ENCODE results near the gene ABHD6. TPM values are rescaled to one million over a fixed set of nuclear protein-coding genes. Genes with fewer than 3 reads are reported as not detected.
A peak's percentile ranks its signal among the peaks of the same experiment; 100 is the strongest.
"Not testable (repeated sequence)": the region's sequence is repeated elsewhere in the genome, so short reads cannot be mapped to it uniquely, and the experiment has no call there.

The ABHD6 gene
- 1 to 10 TPM; 3.5 to 5.5 TPM for total RNA-seq

GRCh38 chr3:58237238-58237940, at the start of gene ABHD6:
ABHD6 (plus strand) TSS chr3:58237792; CDS start chr3:58256587, 18,795 bp downstream.
- H3K27ac Mint-ChIP-seq, result peak within 1 kb of the TSS; percentile 69 to 77
- H3K9me3 Mint-ChIP-seq, result no peaks in the 10 kb centered on the region
- H3K36me3 Mint-ChIP-seq, result no peaks in the 10 kb centered on the region
- peak; percentile 81 to 91 for DNase-seq (ENCODE audit: low spot score in 2 of 2)
- ATAC-seq, result peak; percentile 84 to 89

- DNase-seq (ENCODE audit: low spot score in 2 of 2) (no peak), ATAC-seq (peak; percentile 38 to 50)
- no peak overlapping the region for H3K27ac Mint-ChIP-seq
Observed at GRCh38 chr3:58188173-58188564, 49.4 kb upstream of the ABHD6 start.

GRCh38 chr3:58188921-58189451, 48.6 kb upstream of the ABHD6 start:
- Mint-ChIP-seq H3K27ac (no peak overlapping the region), H3K9me3 (no peaks in the 10 kb centered on the region), H3K36me3 (no peaks in the 10 kb centered on the region)
- no peak for DNase-seq (ENCODE audit: low spot score in 2 of 2)
- no peak for ATAC-seq

More at GRCh38 chr3:58188173-58188564, 49.4 kb upstream of the ABHD6 start:
- H3K36me3 Mint-ChIP-seq, result no peaks in the 10 kb centered on the region
- H3K9me3 Mint-ChIP-seq, result no peaks in the 10 kb centered on the region

- H3K27ac Mint-ChIP-seq, result no peak overlapping the region
- no peaks in the 10 kb centered on the region for H3K9me3 Mint-ChIP-seq
- no peak for ATAC-seq
- DNase-seq (ENCODE audit: low spot score in 2 of 2), result no peak
- no peaks in the 10 kb centered on the region for H3K36me3 Mint-ChIP-seq
Observed at GRCh38 chr3:58189691-58190090, 47.9 kb upstream of the ABHD6 start.

- H3K9me3 Mint-ChIP-seq, result no peaks in the 10 kb centered on the region
- H3K27ac Mint-ChIP-seq, result no peak overlapping the region
- DNase-seq (ENCODE audit: low spot score in 2 of 2) (no peak), ATAC-seq (no peak)
- no peaks in the 10 kb centered on the region for H3K36me3 Mint-ChIP-seq
Observed at GRCh38 chr3:58190291-58190690, 47.3 kb upstream of the ABHD6 start.

- ATAC-seq, result no peak
- no peaks in the 10 kb centered on the region for H3K36me3 Mint-ChIP-seq
- H3K9me3 Mint-ChIP-seq, result no peaks in the 10 kb centered on the region
- DNase-seq (ENCODE audit: low spot score in 2 of 2), result no peak
- H3K27ac Mint-ChIP-seq, result no peak overlapping the region
Observed at GRCh38 chr3:58190882-58191281, 46.7 kb upstream of the ABHD6 start.

GRCh38 chr3:58191361-58191991, 46.1 kb upstream of the ABHD6 start:
- H3K27ac Mint-ChIP-seq, result no peak overlapping the region
- H3K9me3 Mint-ChIP-seq, result no peaks in the 10 kb centered on the region
- DNase-seq (ENCODE audit: low spot score in 2 of 2), result no peak
- ATAC-seq, result no peak
- no peaks in the 10 kb centered on the region for H3K36me3 Mint-ChIP-seq

GRCh38 chr3:58192069-58192468, 45.5 kb upstream of the ABHD6 start:
- H3K27ac Mint-ChIP-seq, result peak overlapping the region in 1 of 2 donors; percentile 33
- H3K9me3 Mint-ChIP-seq, result no peaks in the 10 kb centered on the region
- DNase-seq (ENCODE audit: low spot score in 2 of 2) (no peak), ATAC-seq (no peak)
- H3K36me3 Mint-ChIP-seq, result no peaks in the 10 kb centered on the region

GRCh38 chr3:58193682-58194407, 43.7 kb upstream of the ABHD6 start:
- Mint-ChIP-seq H3K9me3 (no peaks in the 10 kb centered on the region), H3K36me3 (no peaks in the 10 kb centered on the region), H3K27ac (no peak overlapping the region)

GRCh38 chr3:58197588-58197987, 40.0 kb upstream of the ABHD6 start:
- ATAC-seq (no peak), DNase-seq (ENCODE audit: low spot score in 2 of 2) (no peak)
- Mint-ChIP-seq H3K27ac (no peak overlapping the region), H3K9me3 (peaks cover 0 to 6% of the 10 kb centered on the region in 2 donors), H3K36me3 (peaks cover 6 to 9% of the 10 kb centered on the region in 2 donors)

More at GRCh38 chr3:58193682-58194407, 43.7 kb upstream of the ABHD6 start:
- ATAC-seq (peak in 1 of 2 donors; percentile 71), DNase-seq (ENCODE audit: low spot score in 2 of 2) (no peak)

- Mint-ChIP-seq H3K36me3 (peaks cover 6 to 14% of the 10 kb centered on the region in 2 donors), H3K9me3 (peaks cover 0 to 11% of the 10 kb centered on the region in 2 donors), H3K27ac (no peak overlapping the region)
- ATAC-seq, result peak in 1 of 2 donors; percentile 75
- DNase-seq (ENCODE audit: low spot score in 2 of 2), result no peak
Observed at GRCh38 chr3:58198362-58198761, 39.2 kb upstream of the ABHD6 start.

GRCh38 chr3:58198804-58199203, 38.8 kb upstream of the ABHD6 start:
- peaks cover 0 to 11% of the 10 kb centered on the region in 2 donors for H3K9me3 Mint-ChIP-seq
- H3K36me3 Mint-ChIP-seq, result peaks cover 6 to 15% of the 10 kb centered on the region in 2 donors
- H3K27ac Mint-ChIP-seq, result no peak overlapping the region
- no peak for ATAC-seq
- no peak for DNase-seq (ENCODE audit: low spot score in 2 of 2)

- no peak for ATAC-seq
- H3K36me3 Mint-ChIP-seq, result peaks cover 6 to 15% of the 10 kb centered on the region in 2 donors
- H3K27ac Mint-ChIP-seq, result no peak overlapping the region
- no peak for DNase-seq (ENCODE audit: low spot score in 2 of 2)
- H3K9me3 Mint-ChIP-seq, result peaks cover 0 to 11% of the 10 kb centered on the region in 2 donors
Observed at GRCh38 chr3:58200121-58200709, 37.4 kb upstream of the ABHD6 start.

- Mint-ChIP-seq H3K27ac (no peak overlapping the region), H3K36me3 (peaks cover 6 to 15% of the 10 kb centered on the region in 2 donors), H3K9me3 (peaks cover 0 to 11% of the 10 kb centered on the region in 2 donors)
- ATAC-seq (no peak), DNase-seq (ENCODE audit: low spot score in 2 of 2) (no peak)
Observed at GRCh38 chr3:58200846-58201355, 36.7 kb upstream of the ABHD6 start.

GRCh38 chr3:58201451-58201850, 36.1 kb upstream of the ABHD6 start:
- DNase-seq (ENCODE audit: low spot score in 2 of 2); ATAC-seq; H3K27ac Mint-ChIP-seq: not testable (repeated sequence)
- Mint-ChIP-seq H3K9me3 (peaks cover 0 to 11% of the 10 kb centered on the region in 2 donors), H3K36me3 (peaks cover 6 to 15% of the 10 kb centered on the region in 2 donors)

- DNase-seq (ENCODE audit: low spot score in 2 of 2) (no peak), ATAC-seq (no peak)
- Mint-ChIP-seq H3K9me3 (peaks cover 0 to 11% of the 10 kb centered on the region in 2 donors), H3K27ac (no peak overlapping the region), H3K36me3 (peaks cover 6 to 15% of the 10 kb centered on the region in 2 donors)
Observed at GRCh38 chr3:58202917-58203360, 34.7 kb upstream of the ABHD6 start.

All from activated naive CD4-positive, alpha-beta T cell treated with anti-CD3 and anti-CD28 coated beads, Interleukin-2, amount 50 U/mL, for 72 hours (primary cell).